GM19023 (cell line): ENCODE results near the gene COL4A2.
A peak's percentile ranks its signal among the peaks of the same experiment; 100 is the strongest.
"Not testable (repeated sequence)": the region's sequence is repeated elsewhere in the genome, so short reads cannot be mapped to it uniquely, and the experiment has no call there.

Source experiments
- ATAC-seq: cut with Tn5 transposase; IDR thresholded peaks from one replicate; pipeline ENCODE4 v1.9.1; 2021; ENCODE audit warnings: mild to moderate bottlenecking, moderate library complexity; ENCODE audit not compliant: unreplicated experiment

The COL4A2 gene

DNA sequence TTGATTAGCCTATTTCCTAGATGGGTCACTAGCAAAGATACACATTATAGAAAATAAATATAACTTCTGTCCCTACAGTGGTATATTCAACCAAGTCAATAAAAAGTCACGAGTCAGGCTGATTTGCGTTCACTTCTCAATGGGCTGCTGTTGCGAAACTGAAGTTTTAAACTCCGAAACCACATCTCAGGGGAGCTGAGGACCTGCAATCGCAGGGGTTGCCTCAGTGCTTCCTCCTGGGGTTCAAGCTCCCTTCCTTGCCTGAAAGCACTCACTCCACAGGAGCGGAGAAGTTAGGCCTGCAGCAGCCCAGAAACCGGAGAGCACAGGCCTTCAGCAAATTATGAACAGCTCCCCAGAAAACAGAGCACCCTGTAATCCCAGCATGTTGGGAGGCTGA is 214.9 kb downstream of the COL4A2 start:
- ATAC-seq: no peak

DNA sequence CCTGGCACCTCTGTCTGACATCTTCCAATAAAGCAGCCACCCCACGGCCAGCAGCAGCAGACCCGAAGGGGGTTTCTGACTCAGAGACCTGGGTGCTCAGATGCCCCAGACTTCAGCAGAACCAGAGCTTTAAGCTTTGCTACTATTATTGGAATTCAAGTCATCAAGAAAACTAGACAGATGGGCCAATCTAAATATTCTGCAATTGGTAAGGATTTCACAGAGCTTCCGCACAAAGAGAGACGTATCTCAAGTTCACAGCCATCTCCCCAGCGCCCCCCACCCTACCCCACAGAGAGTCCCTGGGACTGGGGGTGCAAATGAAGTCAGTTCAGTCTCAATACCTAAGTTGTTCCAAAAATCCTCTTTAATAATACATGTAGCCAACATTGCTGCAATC is 215.6 kb downstream of the COL4A2 start:
- no peak for ATAC-seq

DNA sequence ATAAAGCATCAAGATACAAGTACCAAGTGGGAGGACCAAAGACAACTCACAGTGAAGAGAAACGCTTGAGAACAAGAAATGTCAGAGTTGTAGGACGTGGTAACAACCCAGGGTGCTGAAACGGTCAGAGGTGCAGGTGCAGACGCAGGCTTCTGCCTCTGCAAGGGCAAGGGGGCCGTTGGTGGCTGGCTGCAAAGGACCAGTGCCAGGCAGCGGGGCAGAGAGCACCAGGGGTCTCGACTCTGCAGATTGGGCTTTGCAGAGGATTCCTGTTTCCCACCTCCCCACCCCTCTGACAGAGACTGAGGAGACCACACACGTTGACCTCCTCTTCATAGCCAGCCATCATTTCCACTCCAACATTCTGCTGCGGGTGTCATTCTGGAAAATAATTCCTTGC is 216.1 kb downstream of the COL4A2 start:
- no peak for ATAC-seq

DNA sequence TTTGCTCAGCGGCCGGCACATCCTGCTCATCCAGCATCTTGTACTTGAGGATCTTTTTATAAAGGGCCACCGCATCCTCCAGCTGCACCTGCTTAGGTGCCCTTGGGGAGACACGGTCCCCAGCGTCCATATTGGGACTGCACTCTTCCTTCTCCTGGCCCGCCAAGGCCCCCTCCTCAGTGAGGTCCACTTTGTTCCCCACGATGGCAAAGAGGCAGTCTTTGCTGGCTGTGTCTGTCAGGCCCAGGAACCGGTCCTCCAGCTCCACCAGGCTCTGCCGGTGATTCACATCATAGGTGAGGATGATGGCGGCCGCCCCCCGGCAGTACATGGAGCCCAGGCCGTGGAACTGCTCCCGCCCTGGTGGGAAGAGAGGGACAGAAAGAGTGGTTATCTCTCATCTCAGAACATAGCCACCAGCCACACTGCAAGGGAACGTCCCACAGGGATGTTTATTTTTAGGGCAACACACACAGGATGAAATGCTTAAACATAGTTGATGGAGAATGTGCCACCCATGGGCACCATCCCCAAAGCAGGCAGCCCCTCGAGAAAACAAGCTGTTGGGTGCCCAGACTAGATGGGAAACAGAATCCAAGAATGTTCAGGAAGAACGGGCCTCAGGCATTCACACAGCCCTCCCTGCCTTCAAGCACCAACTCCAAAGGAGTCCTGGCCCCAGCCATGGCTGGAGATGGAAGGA is 216.9 kb downstream of the COL4A2 start:
- ATAC-seq: no peak

DNA sequence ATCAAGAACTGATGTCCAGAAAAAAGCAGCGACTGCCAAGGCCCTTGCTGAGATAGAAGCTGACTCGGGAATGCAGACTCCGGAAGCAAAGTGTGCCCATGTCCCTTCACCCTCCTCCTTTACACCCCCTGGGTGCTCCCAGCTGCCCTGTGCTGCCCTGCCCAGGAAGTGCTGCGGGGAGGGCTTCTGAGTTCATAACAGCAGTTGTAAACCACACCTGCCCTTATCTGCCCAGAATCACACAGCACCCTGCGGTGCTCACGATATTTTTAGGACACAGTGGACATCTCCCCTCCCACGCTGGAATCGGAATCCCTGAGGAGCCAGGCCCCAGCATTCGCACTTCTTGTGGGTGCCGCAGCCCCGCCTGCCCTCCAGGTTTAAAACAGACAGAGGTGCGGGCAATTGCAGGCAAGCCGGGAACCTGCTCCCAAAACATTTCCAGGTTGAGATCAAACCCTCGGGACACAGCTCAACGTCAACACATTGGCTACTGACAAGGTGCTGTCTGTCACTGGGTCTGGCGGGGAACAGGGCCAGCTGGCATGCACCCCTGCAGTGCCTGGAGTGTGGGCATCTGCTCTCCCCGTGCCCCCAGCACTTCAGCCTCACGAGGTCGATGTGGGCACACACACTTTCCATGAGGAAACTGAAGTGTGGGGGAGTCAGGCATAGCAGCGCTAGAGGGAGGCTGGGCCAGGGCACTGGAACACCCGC is 217.6 kb downstream of the COL4A2 start:
- no peak for ATAC-seq

DNA sequence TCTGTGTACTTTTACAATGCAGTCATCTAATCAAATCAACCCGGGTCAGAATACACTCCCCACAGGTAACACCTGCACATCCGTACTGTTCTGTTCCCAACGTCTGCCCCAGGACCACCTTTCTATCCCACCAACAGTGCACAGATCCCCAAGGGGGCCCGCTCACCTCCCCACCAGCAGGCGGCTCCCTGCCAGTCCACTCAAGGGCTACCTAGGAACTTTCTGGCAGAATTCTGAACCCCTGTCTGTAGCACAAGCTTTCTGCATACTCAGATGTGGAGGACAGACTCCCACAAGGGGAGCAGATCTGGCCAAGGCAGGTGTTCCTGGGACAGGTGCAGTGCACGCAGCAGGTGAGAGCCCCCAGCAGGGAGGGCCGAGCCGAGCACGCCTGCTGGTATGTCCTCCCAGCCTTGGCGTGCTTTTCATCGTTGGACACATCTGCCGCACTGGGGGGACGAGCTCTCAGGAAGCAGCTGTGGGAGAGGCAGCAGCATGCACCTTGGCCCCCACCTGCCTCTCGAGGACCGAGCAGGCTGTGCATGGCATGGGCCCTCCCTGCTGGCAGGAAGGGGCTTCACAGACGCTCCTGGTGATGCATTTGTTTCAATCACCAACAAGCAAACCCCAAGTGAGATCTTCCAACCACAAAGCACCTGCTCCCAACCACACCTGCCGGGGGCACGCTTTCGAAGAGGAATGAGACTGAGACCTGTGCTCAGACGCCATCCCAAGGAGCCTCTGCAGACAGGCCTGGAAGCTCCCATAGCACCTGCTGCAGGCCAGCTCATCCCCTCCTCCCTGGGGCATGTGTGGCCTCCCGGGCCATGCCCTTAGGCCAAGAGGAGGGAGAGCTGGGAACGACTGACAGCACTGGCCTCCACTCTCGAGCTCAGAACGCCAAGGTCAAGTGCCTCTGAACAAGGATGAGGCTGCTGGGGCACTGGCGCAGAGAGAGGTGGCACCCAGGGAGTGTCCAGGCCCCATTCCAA is 218.5 kb downstream of the COL4A2 start:
- ATAC-seq: peak; percentile 72

DNA sequence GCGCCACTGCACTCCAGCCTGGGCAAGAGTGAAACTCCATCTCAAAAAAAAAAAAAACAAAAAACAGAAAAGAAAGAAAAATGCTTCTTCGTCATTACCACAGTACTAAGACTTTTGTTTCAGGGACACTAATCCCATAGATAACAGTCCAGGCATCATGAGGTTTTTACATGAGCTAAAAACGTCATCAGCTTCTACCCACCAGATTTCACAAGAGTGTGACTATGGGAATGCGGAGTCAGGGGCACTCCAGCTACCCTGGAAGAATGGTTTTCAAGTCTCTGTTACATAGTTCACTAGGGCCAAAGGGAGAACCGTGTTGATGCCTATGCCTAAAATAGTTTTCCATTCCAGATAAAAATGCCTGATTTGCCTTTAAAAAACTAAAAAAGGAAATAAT is 221.3 kb downstream of the COL4A2 start:
- no peak for ATAC-seq

DNA sequence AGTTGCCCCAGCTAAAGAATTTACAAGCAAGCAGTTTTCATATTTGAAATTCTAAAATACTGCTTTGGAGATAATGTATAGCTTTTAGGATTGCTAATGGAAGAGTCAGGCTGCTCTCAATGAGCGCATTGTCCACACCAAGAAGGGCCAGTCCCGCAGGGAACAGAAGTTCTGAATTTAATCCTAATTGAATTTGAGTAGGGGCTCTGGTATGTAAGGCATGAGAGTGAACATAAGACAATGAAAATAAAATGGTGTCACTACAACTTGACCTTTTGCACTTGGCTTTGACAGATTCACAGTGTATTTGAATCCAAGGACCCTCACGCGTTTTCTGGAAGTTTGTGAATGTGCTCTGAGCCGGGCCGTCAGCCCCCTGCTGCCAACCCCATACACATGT is 221.8 kb downstream of the COL4A2 start:
- no peak for ATAC-seq

DNA sequence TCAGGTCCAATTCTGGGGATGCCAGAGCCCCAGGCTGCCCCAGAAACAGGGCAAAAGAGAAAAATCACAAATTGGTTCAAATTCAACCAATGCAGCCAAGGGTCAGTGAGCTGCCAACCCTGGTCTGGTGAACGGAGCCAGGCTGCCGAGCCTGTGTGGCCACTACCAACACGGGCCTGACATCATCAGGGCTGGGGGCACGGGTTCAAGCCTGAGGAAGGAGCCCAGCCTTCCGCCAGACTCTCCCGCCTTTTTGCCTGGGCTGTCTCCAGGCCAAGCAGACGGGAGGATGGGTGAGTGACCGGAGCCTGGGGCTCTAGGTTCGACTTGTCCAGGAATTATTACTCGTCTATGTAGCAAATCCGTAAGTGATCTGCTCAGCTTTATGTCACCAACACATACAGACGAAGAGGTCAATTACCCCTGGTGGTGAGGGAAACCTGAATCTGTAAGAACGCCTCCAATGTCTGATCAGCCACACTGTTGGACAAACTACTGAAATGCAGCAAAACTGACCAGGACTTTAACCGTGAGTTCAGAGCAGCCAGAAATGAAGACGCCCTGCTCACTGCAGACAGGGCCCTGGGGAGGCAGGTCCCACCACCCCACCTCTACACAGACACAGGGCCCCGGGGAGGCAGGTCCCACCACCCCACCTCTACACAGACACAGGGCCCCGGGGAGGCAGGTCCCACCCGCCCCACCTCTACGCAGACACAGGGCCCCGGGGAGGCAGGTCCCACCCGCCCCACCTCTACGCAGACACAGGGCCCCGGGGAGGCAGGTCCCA is 222.6 kb downstream of the COL4A2 start:
- no peak for ATAC-seq

DNA sequence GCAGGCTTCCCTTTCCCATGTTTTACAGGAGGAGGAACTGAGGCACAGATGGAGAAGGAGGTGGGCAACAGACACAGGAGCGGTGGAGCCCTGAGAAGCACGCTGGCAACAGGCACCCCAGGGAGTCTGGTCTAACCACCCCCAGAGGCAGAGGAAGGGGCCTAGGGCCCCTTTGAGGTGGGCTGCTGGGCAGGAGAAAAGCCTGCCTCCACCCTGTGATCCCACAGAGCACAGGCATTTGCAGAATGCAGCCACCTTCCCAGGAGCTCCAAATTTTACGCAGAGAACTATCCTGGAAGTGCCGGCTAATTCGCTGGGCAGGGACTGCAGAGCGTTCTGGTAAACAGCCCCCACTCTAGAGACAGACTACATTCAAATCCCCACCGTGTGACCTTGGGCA is 224.0 kb downstream of the COL4A2 start:
- ATAC-seq: no peak

DNA sequence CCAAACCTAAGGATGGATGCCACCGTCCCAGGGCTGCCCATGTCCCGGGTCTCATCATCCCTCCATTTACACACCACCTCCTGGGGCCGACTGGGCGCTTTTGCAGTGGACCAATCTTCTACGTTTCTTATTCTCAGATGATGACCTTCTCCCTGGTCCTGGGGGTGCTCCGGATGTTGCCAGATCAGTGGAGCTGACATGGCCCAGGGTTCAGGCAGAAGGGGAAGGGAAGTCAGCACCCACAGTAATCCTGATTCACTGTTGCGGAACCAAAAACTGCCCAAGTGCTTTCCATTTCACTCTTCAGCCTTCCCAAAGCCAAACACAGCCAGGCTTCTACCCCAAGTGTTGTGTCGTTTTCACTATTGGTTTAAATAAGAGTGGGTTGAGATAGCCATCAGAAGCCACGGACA is 224.6 kb downstream of the COL4A2 start:
- ATAC-seq: no peak

DNA sequence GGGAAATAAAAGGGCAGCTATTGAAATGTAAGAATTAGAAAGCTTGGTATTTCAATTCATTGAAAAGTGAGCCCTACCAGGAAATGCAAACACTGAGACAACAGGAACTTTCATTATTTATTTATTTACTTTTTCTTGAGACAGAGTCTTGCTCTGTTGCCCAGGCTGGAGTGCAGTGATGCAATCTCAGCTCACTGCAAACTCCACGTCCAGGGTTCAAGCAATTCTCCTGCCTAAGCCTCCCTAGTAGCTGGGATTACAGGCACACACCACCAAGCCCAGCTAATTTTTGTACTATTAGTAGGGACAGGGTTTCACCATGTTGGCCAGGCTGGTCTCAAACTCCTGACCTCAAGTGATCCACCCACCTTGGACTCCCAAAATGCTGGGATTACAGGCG is 225.2 kb downstream of the COL4A2 start:
- not testable (repeated sequence) for ATAC-seq

DNA sequence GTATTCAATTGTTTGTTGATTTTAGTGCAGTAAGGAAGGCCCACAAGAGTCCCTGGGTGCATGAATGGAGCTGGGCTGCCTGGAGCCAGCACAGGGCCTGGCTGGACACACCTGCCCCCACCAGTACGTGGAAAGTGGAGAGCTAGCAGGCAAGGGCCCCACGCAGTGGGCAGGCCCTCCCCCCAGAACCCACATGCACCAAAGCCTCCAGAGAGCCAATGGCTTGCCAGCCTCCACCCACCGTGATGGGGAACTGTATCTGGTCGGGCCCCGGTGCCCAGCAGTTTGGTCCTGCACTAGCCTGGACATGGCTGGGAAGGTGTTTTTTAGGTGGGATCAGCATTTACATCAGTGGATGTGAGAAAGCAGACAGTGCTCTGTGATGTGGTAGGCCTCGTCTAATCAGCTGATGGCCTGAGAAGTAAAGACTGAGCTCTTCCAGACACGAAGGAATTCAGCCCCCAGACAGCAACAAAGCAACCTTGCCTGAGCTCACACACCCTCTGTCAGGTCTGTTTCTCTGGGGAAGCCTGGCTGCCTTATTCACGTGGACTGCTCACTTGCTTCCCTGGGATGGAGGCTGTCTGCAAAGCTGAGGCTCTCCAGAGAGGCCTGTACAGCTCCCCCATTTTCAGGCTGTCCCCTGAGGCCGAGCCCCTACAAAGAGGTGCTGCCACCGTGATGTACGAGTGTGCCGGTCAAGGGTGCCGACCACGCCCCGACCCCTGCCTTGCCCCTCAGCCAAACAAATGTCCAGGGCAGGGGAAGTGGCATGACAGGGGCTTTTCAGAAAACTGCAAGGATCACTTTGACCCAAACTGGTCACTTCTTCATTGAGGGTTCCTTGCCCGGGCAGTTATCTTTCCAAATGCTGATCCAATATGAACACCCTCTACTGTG is 226.9 kb downstream of the COL4A2 start:
- no peak for ATAC-seq

DNA sequence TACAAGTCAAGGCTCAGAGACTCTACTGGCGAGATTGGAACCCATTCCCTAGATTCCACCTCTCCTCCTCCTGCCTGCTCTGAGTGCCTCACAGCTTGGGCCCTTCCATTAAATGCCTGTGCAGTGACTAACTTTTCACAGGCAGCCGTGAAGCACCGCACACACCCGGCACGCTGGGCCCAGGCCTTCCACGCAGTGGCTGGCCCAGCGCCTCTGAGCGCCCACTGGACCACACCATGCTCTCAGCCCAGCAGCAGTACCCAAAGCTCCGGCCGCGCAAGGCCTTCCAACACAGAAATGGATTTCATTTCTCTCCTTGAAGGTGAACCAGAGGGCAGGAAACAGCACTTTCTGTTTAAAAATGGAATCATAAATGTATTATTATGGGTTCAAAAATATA is 228.4 kb downstream of the COL4A2 start:
- no peak for ATAC-seq

DNA sequence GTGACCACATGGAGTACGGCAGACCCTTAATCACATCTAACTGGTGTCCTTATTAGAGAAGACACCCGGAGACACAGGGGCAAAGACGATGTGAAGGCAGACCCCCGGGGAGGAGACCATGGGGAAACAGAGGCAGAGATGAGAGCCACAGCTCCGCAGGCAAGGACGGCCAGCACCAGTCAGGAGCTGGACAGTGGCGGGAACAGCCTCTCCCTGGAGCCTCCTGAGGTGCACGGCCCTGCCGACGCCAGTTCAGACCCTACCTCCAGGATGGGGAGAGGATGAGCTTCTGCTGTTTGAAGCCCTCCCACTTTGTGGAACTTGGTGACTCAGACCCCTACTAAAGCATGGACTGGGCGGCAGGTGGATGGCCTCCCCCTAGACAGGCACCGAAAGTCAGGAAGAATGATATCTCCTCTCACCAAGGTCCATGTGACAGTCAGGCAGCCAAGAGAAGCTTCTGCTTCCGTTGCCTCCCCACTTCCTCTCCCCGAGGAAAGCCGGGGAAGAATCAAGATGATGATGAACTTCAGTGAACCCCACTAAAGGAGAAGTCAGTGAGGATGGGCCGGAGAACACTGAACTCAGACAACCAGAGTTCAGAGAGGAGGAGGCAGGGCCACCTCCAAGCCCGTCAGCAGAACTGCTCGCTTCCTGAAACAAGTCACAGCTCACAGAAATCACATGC is 229.1 kb downstream of the COL4A2 start:
- no peak for ATAC-seq

DNA sequence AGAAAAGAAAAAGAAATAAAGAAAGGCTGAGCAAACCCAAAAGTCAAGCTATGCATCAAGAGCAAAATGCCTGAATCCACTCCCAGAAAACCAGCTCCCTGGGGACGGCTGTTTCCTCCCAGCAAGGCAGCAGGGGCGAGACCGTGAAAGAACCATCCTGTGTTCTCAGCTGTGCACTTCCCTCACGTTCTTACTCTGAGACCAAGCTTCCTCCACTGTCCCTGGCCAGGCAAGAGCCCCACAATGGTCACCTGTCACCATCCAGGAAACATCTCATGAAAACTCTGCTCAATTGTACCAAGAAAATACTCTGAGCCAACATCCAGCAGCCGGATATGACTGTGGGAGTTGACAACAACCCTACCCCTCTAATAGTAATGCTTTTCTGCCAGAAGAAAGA is 231.5 kb downstream of the COL4A2 start:
- no peak for ATAC-seq

DNA sequence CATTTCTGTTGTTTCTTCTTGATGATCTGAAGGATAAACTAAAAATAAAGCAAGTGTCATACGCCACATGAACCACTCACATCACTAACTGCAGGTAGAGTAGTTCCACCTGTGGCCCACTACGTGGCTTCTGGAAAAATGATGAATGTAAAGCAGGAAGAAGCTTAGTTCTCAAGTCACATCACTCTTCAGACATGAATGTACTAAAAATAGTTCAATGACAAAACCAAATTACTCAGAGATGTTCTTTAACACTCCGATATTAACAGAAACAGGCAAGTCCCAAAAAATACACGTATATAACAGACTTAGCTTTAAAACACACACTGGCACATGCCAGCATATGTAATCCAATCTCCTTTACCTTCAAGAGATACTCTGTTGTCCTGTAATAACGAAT is 232.8 kb downstream of the COL4A2 start:
- no peak for ATAC-seq

DNA sequence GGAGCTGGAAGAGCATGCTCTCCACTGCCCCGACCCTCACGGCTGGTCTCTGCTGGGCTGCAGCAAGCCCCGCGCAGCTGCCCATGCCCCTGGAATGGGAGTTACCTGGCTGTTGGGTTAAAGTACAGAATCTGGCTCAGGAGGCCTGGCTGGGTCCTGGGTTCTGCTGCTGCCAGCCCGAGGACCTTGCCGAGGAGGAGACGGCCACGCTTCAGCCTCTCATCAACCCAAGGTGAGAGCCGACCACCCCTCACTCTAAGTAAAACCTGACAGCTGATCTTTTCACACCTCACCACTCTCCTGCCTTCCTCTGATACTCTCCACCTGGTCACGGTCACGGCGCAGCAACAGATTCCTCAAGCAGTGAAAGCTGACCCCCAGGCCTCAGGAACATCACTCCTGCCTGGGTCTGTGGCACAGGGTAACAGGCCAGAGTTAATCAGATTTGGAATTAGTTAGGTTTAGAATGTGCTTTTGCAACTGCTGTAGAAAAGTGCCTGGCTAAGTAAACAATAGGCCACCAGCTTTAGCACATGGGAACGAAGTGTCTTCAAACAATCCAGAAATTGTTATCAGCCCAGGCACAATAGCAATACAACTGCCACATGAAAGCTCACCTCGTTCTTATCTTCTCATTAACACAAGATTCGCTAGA is 233.9 kb downstream of the COL4A2 start:
- no peak for ATAC-seq

DNA sequence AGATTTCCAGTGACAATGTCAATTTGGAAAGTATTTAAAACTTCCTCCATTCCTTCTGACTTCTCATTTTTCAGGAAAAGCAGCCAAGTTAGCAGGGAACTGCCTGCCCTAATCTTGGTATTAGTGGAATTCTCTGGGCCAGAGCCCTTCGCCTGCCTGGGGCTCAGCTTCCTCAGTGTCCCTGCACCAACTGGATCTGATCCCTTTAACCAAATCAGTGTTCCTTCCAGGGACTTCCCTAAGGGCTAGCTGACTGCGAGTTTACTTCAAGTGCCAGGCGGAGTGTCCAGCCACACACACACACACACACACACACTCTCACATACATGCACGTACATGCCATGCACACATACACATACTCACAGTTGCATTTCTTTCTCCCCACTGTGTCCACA is 234.4 kb downstream of the COL4A2 start:
- no peak for ATAC-seq
